Neural cell (in vitro differentiated cells): ENCODE results near the gene ADK. TPM values are rescaled to one million over a fixed set of nuclear protein-coding genes. Genes with fewer than 3 reads are reported as not detected.

ENCODE experiments used
- H2AFZ ChIP-seq: fragments of 200-600, 300-800 bp; sonication (generic), shearing (Covaris generic); 2 replicates; pipeline ENCODE4 v1.6.0; 2014; ENCODE audit warnings: low read depth, mild to moderate bottlenecking, antibody characterized with exemption, low read length, moderate library complexity
- H3F3A ChIP-seq: fragments of 200-600 bp; shearing (Covaris generic); 2 replicates; pipeline ENCODE4 v1.6.1; 2016; ENCODE audit warnings: mild to moderate bottlenecking, moderate library complexity, mixed read lengths, antibody characterized with exemption, low read length; ENCODE audit not compliant: insufficient read depth, poor library complexity, severe bottlenecking
- H3K27ac ChIP-seq: fragments of 200-600, 300-800 bp; sonication (generic), shearing (Covaris generic); 2 replicates; pipeline ENCODE4 v1.5.1; 2014; ENCODE audit warnings: mild to moderate bottlenecking, low read length, moderate library complexity
- H3K27me3 ChIP-seq: fragments of 300-800, 200-600 bp; sonication (generic), shearing (Covaris generic); 2 replicates; pipeline ENCODE4 v1.6.0; 2014; ENCODE audit warnings: mild to moderate bottlenecking, low read depth, low read length, moderate library complexity; ENCODE audit not compliant: insufficient read depth
- H3K36me3 ChIP-seq: fragments of 300-800, 200-600 bp; sonication (generic), shearing (Covaris generic); 2 replicates; pipeline ENCODE4 v1.5.1; 2014; ENCODE audit warnings: mild to moderate bottlenecking, antibody characterized with exemption, low read length, moderate library complexity; ENCODE audit not compliant: insufficient read depth
- H3K4me2 ChIP-seq: fragments of 300-800, 200-600 bp; sonication (generic), shearing (Covaris generic); 2 replicates; pipeline ENCODE4 v1.6.0; 2014; ENCODE audit warnings: mild to moderate bottlenecking, low read length
- H3K4me3 ChIP-seq: fragments of 300-800, 200-600 bp; sonication (generic), shearing (Covaris generic); 2 replicates; pipeline ENCODE4 v1.5.1; 2014; ENCODE audit warnings: mild to moderate bottlenecking, low read length, moderate library complexity
- H3K79me2 ChIP-seq: fragments of 200-600 bp; shearing (Covaris generic); replicated peaks from 2 replicates; pipeline ENCODE4 v1.6.0; 2014; ENCODE audit warnings: mild to moderate bottlenecking, low read length, moderate library complexity; ENCODE audit not compliant: insufficient read depth
- H3K9ac ChIP-seq: fragments of 300-800, 200-600 bp; sonication (generic), shearing (Covaris generic); 2 replicates; pipeline ENCODE4 v1.6.1; 2016; ENCODE audit warnings: mild to moderate bottlenecking, low read length, mixed read lengths
- H3K9me2 ChIP-seq: fragments of 200-600 bp; shearing (Covaris generic); 2 replicates; pipeline ENCODE4 v1.6.1; 2016; ENCODE audit warnings: mild to moderate bottlenecking, low read length, mixed read lengths; ENCODE audit not compliant: insufficient read depth
- H3K9me3 ChIP-seq: fragments of 200-600, 300-800 bp; sonication (generic), shearing (Covaris generic); 2 replicates; pipeline ENCODE4 v1.6.1; 2016; ENCODE audit warnings: mild to moderate bottlenecking, mixed run types, low read length, moderate library complexity, mixed read lengths
- H4K20me1 ChIP-seq: fragments of 200-600 bp; shearing (Covaris generic); 2 replicates; pipeline ENCODE4 v1.6.1; 2016; ENCODE audit warnings: mild to moderate bottlenecking, mixed run types; ENCODE audit not compliant: insufficient read depth
- EP300 ChIP-seq: fragments of 450-650 bp; conservative IDR thresholded peaks from 2 replicates; pipeline ENCODE4 v1.6.1; 2014; ENCODE audit warnings: antibody characterized with exemption, mild to moderate bottlenecking, moderate library complexity; ENCODE audit not compliant: poor library complexity, severe bottlenecking
- EZH2 ChIP-seq: fragments of 200-600, 300-800 bp; shearing (Covaris generic), sonication (generic); IDR thresholded peaks from 2 replicates; pipeline ENCODE4 v1.6.1; 2014; ENCODE audit warnings: antibody characterized with exemption, low read length, borderline replicate concordance, mild to moderate bottlenecking; ENCODE audit not compliant: insufficient read depth, poor library complexity, severe bottlenecking
- MXI1 ChIP-seq: fragments of 450-650 bp; conservative IDR thresholded peaks from 2 replicates; pipeline ENCODE4 v1.6.1; 2014; ENCODE audit warnings: antibody characterized with exemption, mild to moderate bottlenecking; ENCODE audit not compliant: poor library complexity, severe bottlenecking
- POLR2AphosphoS5 ChIP-seq: IDR thresholded peaks from 2 replicates; pipeline ENCODE4 v1.6.1; 2012
- RAD21 ChIP-seq: fragments of 450-650 bp; conservative IDR thresholded peaks from 2 replicates; pipeline ENCODE4 v1.6.1; 2014; ENCODE audit warnings: antibody characterized with exemption, mild to moderate bottlenecking, moderate library complexity
- SMC3 ChIP-seq: fragments of 450-650 bp; conservative IDR thresholded peaks from 2 replicates; pipeline ENCODE4 v1.6.1; 2014; ENCODE audit warnings: antibody characterized with exemption, mild to moderate bottlenecking, moderate library complexity; ENCODE audit not compliant: poor library complexity
- TAF1 ChIP-seq: IDR thresholded peaks from 2 replicates; pipeline ENCODE4 v1.6.1; 2012; ENCODE audit warnings: low read depth
- polyA plus RNA-seq: library from polyadenylated mRNA; depleted of rRNA; stranded (reverse); fragments of >200 nt; gene quantifications from 2 replicates; pipeline ENCODE4 v1.2.3, GENCODE V29; 2014
- TF ChIP-seq, protein P1 (sequence below): IDR thresholded peaks from 2 replicates; pipeline ENCODE4 v1.6.1; 2012; ENCODE audit warnings: borderline replicate concordance
- TF ChIP-seq, protein P2 (sequence below): fragments of 450-650 bp; IDR thresholded peaks from 2 replicates; pipeline ENCODE4 v1.5.1; 2014; ENCODE audit warnings: antibody characterized with exemption, mild to moderate bottlenecking, moderate library complexity; ENCODE audit not compliant: poor library complexity, severe bottlenecking

ADK gene
- polyA plus RNA-seq, 1 donor from 2014 or later: 19.5 TPM

DNA sequence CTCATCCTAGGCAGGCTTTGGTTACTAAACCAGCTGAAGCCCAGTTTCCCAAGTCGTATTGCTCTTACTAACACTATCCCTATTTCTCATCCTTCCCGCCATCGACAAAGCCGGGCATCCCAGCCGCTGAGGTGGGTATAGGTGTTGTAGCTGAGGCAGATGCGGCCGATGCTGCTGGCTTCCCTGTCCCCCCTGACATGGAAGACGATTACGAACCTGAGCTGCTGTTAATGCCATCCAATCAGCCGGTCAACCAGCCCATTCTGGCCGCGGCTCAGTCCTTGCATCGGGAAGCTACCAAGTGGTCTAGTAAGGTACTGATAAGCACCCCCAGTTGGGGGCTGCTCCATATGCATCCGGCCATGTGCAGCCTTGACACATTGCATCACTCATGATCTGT lies 39.2 kb upstream of the ADK start:
- H4K20me1 ChIP-seq: no peaks in the 10 kb centered on the region
- H3K4me2 ChIP-seq: no peak overlapping the region
- H3K4me3 ChIP-seq: no peak overlapping the region
- H3K27me3 ChIP-seq: no peaks in the 10 kb centered on the region
- H3K79me2 ChIP-seq: no peaks in the 10 kb centered on the region
- no peak overlapping the region for H3K9ac ChIP-seq
- no peaks in the 10 kb centered on the region for H3K9me3 ChIP-seq
- H3K36me3 ChIP-seq: no peaks in the 10 kb centered on the region
- H3F3A ChIP-seq: no peaks in the 10 kb centered on the region
- H3K9me2 ChIP-seq: no peaks in the 10 kb centered on the region
- no peak for TF ChIP-seq SMC3
- TF ChIP-seq, protein P1, sequence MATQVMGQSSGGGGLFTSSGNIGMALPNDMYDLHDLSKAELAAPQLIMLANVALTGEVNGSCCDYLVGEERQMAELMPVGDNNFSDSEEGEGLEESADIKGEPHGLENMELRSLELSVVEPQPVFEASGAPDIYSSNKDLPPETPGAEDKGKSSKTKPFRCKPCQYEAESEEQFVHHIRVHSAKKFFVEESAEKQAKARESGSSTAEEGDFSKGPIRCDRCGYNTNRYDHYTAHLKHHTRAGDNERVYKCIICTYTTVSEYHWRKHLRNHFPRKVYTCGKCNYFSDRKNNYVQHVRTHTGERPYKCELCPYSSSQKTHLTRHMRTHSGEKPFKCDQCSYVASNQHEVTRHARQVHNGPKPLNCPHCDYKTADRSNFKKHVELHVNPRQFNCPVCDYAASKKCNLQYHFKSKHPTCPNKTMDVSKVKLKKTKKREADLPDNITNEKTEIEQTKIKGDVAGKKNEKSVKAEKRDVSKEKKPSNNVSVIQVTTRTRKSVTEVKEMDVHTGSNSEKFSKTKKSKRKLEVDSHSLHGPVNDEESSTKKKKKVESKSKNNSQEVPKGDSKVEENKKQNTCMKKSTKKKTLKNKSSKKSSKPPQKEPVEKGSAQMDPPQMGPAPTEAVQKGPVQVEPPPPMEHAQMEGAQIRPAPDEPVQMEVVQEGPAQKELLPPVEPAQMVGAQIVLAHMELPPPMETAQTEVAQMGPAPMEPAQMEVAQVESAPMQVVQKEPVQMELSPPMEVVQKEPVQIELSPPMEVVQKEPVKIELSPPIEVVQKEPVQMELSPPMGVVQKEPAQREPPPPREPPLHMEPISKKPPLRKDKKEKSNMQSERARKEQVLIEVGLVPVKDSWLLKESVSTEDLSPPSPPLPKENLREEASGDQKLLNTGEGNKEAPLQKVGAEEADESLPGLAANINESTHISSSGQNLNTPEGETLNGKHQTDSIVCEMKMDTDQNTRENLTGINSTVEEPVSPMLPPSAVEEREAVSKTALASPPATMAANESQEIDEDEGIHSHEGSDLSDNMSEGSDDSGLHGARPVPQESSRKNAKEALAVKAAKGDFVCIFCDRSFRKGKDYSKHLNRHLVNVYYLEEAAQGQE: no peak
- no peak for TF ChIP-seq EP300
- TF ChIP-seq RAD21: no peak
- TF ChIP-seq POLR2AphosphoS5: no peak
- TF ChIP-seq TAF1: no peak
- no peak for TF ChIP-seq MXI1
- no peak for TF ChIP-seq EZH2
- TF ChIP-seq, protein P2, sequence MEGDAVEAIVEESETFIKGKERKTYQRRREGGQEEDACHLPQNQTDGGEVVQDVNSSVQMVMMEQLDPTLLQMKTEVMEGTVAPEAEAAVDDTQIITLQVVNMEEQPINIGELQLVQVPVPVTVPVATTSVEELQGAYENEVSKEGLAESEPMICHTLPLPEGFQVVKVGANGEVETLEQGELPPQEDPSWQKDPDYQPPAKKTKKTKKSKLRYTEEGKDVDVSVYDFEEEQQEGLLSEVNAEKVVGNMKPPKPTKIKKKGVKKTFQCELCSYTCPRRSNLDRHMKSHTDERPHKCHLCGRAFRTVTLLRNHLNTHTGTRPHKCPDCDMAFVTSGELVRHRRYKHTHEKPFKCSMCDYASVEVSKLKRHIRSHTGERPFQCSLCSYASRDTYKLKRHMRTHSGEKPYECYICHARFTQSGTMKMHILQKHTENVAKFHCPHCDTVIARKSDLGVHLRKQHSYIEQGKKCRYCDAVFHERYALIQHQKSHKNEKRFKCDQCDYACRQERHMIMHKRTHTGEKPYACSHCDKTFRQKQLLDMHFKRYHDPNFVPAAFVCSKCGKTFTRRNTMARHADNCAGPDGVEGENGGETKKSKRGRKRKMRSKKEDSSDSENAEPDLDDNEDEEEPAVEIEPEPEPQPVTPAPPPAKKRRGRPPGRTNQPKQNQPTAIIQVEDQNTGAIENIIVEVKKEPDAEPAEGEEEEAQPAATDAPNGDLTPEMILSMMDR: no peak
- H2AFZ ChIP-seq: no peak overlapping the region
- no peak overlapping the region for H3K27ac ChIP-seq

DNA sequence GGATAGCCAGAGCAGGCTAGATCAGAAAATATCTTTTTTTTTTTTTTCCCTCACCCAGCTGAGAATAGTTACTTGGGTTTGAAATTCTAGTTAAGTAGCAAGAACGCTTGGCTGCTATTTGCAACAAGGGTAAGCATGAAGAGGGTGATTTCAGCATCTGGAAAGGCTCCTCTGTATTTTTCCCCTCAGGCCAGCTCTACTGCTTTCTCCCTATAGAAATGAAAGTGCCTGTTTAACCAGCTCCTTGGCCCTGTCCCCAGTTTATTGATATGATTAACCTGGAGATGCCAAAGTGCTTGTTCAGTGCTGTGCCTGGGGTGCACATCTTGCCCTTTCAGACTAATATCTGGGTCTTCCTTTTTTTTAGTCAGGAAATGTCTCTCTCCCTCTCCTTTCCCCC lies 37.5 kb upstream of the ADK start:
- H4K20me1 ChIP-seq: no peaks in the 10 kb centered on the region
- no peak overlapping the region for H3K4me2 ChIP-seq
- H3K27me3 ChIP-seq: no peaks in the 10 kb centered on the region
- no peak overlapping the region for H2AFZ ChIP-seq
- H3K27ac ChIP-seq: no peak overlapping the region
- no peak overlapping the region for H3K4me3 ChIP-seq
- H3K9me2 ChIP-seq: no peaks in the 10 kb centered on the region
- no peaks in the 10 kb centered on the region for H3K9me3 ChIP-seq
- no peaks in the 10 kb centered on the region for H3F3A ChIP-seq
- TF ChIP-seq, protein P1: no peak
- no peak for TF ChIP-seq MXI1
- no peak overlapping the region for H3K9ac ChIP-seq
- no peaks in the 10 kb centered on the region for H3K79me2 ChIP-seq
- no peaks in the 10 kb centered on the region for H3K36me3 ChIP-seq
